G401.6 (cell line): ENCODE data around the gene FOXL3.

Experiments
- FAIRE-seq: peaks from 2 replicates; lab custom pipeline; 2012; peaks lifted over from hg19 to GRCh38; lab: Jason Lieb, UNC

FOXL3 gene

GRCh38 chr7:266851-267840 is 22.8 kb upstream of the FOXL3 start:
- no peak for FAIRE-seq

DNA sequence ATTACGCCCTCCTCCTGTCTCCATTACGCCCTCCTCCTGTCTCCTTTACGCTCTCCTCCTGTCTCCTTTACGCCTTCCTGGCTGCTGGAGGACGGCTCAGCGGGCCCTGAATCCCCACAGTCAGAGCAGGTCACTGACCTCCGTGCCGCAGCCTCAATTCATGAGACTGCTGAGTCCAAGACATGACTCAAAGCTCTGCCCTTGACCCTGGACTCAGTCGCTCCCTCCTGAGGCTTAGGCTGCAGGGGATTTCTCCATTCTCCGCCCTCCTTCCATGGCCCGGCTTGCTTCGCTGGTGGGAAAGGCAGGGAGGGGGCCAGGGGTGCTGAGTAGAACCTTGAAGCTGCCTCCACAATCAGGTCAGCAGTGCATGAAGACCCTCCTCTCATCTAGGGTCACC is 21.0 kb upstream of the FOXL3 start:
- no peak for FAIRE-seq

- no peak for FAIRE-seq
These were observed 20.2 kb upstream of the FOXL3 start for GRCh38 chr7:269721-270120.

DNA sequence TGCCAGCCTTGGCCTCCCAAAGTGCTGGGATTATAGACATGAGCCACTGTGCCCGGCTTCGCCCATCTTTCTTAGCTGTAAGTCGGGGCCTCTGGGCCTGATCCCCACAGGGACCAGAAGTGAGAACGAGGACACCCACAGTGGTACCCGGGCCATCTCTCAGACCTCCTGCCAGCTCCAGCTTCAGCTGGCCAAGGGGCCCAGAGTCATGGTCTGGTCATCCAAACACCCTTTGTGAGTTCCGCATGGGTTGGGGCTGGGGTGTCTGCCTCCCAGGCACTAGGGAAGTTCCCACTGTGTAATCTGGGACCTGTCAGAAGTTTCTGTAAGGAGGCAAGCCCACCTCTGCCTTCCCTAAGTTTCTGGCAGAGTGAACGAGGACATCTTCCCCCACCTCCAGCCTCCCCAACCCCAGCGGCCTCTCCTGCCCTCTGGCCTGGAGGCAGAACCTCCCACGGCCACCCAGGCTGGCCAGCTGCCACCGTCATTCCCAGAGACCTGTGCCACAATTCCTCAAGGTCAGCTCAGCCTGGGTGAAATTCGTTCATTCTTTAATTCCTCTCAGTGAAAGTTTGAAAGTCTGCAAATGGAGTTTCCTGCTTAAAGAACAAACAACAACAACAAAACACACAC is 19.5 kb upstream of the FOXL3 start:
- no peak for FAIRE-seq

DNA sequence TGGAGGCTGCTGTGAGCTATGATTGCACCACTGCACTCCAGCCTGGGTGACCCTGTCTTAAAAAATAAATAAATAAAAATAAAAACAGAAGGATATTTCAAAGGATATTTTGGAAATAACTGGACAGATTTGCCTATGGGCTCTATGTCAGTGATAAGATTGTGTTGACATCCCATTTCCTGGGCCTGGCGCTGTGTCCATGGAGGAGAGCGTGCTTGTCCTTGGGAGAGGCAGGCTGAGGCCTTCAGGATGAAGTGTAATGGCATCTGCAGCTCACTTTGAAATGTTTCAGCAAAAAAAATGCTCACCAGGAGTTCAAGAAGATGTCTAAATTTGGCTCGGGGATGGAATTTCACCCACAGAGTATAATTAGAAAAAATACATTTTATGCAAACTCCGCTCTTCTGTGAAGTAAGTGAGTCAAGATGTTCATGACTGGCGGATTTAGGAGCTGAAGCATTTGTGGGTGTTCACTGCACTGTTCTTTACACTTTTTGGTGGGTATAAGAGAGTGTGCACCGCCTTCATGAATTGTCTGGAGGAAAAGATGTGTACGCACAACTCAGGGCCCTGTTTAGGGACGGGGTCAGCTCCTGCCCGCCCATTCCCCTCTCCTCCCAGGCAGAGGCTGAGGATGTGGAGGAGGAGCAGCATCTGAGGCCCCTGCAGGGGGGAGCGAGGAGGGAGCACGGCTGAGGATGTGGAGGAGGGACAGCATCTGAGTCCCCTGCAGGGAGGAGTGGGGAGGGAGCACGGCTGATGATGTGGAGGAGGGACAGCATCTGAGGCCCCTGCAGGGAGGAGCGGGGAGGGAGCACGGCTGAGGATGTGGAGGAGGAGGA is 18.5 kb upstream of the FOXL3 start:
- no peak for FAIRE-seq

- FAIRE-seq: no peak
These were observed 17.8 kb upstream of the FOXL3 start for GRCh38 chr7:272108-272615.

GRCh38 chr7:272631-273030 is 17.3 kb upstream of the FOXL3 start:
- no peak for FAIRE-seq

DNA sequence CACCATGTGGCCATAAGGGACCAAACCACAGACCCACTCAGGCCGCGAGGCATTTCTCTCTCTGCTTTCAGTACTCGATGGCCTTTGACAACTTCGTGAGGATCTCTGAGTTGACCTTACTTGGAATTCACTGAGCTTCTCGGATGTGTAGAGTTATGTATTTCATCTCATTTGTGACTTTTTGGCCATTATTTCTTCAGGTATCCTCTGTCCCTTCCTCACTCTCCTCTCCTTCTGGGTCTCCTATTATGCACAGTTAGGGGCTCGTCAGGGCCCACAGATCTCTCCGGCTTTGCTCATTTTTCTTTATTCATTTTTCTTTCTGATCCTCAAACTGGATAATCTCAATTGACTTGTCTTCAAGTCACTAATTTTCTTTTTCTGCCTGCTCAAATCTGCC is 16.6 kb upstream of the FOXL3 start:
- FAIRE-seq: no peak

GRCh38 chr7:274266-274665 is 15.7 kb upstream of the FOXL3 start:
- FAIRE-seq: no peak

GRCh38 chr7:276230-276835 is 13.6 kb upstream of the FOXL3 start:
- no peak for FAIRE-seq

DNA sequence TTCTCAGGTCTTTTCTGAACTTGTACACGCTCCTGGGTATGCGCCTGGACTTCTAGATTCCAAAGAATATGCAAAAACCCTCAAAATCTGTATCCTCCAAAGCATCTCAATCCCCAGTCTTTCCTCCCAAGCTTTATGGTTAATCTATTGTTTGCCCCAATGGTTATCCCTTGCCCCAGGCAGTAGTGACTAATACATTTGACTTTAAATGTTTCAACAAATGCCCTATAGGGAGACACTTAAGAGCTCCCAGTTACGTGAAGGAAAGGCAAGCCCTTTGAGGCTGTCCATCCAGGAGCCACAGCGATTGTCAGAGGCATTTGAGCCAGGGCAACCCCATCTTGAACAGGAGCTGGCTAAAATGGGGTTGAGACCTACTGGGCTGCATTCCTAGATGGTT is 12.7 kb upstream of the FOXL3 start:
- FAIRE-seq: no peak

DNA sequence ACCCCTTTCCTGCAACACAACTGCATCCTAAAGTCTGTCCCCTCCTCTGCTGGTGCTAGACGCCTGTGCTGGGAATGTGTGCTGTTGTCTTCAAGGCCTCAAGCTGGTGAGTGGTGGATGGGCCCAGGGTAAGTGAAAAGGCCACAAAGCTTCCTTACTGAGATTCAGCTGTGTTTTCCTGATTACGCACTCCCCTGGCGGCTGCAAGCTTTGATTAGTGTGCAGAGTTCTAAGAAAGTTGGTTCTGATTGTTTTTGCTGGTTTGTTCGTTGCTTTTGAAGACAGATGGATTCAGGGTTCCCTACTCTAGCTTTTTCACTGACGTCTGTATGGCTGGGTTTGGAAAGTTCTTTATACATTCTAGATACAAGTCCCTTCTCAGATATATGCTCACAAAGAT is 11.9 kb upstream of the FOXL3 start:
- no peak for FAIRE-seq

DNA sequence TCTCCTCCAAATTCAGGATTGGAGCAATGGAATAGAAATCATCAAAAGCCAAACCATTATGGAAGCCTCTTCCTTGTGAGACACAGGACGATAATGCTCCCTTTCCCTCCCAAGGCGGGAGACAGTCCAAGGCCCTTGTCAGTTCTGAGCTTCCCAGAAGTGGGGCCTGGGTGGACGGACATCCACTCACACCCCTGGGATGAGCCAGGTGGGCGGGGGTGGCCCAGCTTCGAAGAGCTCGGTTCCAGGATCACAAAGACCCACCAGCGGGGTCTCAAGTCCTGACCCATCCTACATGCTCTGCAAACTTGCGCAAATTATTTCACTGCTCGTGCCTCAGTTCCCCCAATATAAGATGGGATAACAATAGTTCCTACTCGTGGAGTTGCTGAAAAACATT is 10.1 kb upstream of the FOXL3 start:
- FAIRE-seq: no peak

GRCh38 chr7:280461-280860 is 9.5 kb upstream of the FOXL3 start:
- FAIRE-seq: no peak

- FAIRE-seq: no peak
These were observed 8.3 kb upstream of the FOXL3 start for GRCh38 chr7:281637-282036.

GRCh38 chr7:282621-283020 is 7.3 kb upstream of the FOXL3 start:
- no peak for FAIRE-seq

DNA sequence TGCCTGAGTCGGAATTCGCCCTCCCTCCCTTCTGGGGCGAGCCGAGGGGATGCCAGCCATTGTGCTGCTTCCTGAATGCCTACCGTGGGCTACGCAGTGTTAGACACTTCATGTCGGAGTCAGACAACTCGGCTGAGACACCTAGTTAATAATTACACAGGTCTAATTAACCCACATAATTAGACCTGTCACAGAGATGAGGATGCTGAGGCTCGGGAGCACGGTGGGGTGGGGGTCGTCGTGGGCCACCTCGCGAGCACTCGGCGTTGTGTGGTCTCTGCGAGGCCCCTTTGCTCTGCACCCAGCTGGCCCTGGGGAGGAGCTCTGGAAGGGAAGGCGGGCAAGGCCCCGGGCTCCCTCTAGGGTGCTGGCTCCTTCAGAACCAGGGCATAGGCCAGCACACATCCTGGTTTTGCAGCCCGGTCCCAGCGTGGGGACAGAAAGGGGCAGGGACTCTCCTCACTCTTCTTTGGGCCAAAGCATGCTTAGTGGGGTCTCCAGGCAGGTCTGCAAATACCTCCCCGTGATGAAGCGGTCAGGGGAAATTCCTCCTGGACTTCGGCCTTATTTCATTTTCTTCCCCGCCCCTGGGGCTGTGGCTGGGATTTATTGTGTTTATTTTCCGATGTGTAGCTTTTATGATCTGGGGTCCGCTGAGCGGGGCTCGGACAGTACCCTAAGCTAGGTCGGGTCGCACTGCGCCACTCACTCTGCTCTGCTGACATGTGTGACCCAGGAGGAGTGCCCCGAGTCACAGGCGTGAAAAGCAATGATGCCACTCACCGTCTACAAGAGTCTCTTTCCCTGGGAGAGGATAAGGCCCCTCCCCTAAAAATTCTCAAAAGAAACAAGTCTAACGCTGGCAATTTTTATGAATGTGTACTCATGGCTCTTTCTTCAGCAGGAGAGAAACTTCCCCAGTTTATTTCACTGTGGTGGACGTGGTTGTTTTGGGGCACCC is 4.9 kb upstream of the FOXL3 start:
- no peak for FAIRE-seq

DNA sequence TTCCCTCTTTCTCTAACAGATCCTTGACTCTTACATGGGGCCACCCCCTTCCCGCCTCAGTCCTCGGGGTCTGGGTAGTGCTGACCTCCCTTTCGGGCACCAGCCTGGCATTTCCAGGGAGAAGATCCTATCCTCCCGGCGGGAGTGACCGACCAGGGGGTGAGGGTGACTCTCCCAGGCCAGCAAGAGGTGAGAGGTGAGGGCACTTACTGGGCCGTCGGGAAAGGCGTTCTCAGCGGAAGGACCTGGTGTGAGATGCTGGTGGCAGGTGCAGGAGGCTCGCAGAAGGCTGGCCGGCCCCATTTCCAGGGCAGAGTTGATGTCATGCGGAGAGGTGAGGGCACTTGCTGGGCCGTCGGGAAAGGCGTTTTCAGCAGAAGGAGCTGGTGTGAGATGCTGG is 4.2 kb upstream of the FOXL3 start:
- FAIRE-seq: no peak

DNA sequence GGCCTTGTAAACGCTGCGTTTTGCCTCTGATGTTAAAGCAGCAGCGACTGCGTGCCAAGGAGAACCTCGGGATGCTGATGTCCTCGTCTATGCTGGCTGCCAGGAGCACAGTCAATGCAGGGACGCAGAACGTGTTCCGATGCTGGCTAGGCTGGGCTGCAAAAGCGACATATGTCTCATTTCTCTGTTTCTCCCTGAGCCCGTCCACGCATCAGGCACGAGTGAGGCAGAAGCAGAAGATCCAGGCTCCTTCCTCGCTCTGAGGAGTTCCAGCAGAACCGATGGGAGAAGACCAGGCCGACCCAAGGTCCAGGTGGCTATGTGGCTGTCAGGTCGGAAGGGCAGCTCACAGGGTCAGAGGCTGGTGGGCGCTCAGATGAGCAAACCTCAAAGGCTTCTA is 3.7 kb upstream of the FOXL3 start:
- no peak for FAIRE-seq

DNA sequence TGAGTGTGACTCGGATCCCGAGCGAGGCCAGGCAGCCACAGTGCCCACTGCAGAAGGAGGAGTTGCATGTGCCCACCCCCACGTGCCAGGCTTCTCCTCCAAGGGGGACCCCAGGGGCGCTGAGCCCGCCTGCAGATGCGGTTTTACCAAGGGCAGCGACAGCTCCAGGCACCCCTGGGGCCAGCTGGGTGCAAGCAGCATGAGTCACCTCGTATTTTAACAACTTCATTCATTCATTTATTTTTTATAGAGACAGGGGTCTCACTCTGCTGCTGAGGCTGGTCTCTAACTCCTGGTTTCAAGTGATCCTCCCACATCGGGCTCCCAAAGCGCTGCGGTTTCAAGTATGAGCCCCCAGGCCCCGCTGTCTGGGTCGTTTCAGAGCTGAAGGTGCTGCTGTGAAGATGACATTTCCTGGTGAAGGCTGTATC is 1.3 kb upstream of the FOXL3 start:
- FAIRE-seq: no peak

GRCh38 chr7:289209-289755 is 688 bp upstream of the FOXL3 start:
- no peak for FAIRE-seq
